Body of pancreas (tissue), 4 donors: ENCODE data around the gene PNMA6E. TPM values are rescaled to one million over a fixed set of nuclear protein-coding genes. Genes with fewer than 3 reads are reported as not detected.

ENCODE experiments used
- ATAC-seq: fragments of 150-250 bp; one replicate; pipeline ENCODE4 v1.9.1; 2016
- DNase-seq, 4 donors: peaks; one replicate each; pipeline ENCODE4 v3.0.0-alpha.2; 2019
- H3K27ac ChIP-seq, 4 donors: fragments of 200-600 bp; sonication (generic); 1 replicate in 3 of 4; 2 replicates in 1 of 4; pipeline versions ENCODE4 v1.5.1 to v1.6.1; 2016 to 2019; ENCODE audit warnings: mild to moderate bottlenecking in 1 of 4, mixed read lengths in 1 of 4, moderate library complexity in 1 of 4
- H3K27me3 ChIP-seq, 2 donors: fragments of 200-600 bp; sonication (generic); one replicate each; pipeline ENCODE4 v1.6.0; 2016; ENCODE audit warnings: mild to moderate bottlenecking in 1 of 2
- H3K36me3 ChIP-seq, 2 donors: fragments of 200-600 bp; sonication (generic); replicated peaks in 1 of 2; 2 replicates each; pipeline ENCODE4 v1.5.1; 2016; ENCODE audit warnings: low read depth in 2 of 2; ENCODE audit not compliant: insufficient read depth in 1 of 2
- H3K4me1 ChIP-seq: fragments of 200-600 bp; sonication (generic); one replicate; pipeline ENCODE4 v1.6.0; 2016
- H3K4me3 ChIP-seq, 2 donors: fragments of 200-600 bp; sonication (generic); 1 replicate in 1 of 2; 2 replicates in 1 of 2; pipeline ENCODE4 v1.5.1; 2016 to 2019
- H3K9me3 ChIP-seq, 3 donors: fragments of 200-600 bp; sonication (generic); 1 replicate in 2 of 3; 2 replicates in 1 of 3; pipeline ENCODE4 v1.5.1; 2016
- POLR2A ChIP-seq, 3 donors: fragments of 450-650 bp; IDR thresholded peaks; one replicate each; pipeline ENCODE4 v1.6.1; 2016; ENCODE audit warnings: antibody characterized with exemption in 3 of 3, mild to moderate bottlenecking in 2 of 3
- WGBS, 2 donors: methylation state at CpG; one replicate each; pipeline ENCODE4 v1.1.5; 2017; 5-methylcytosine and 5-hydroxymethylcytosine counted together
- intact Hi-C: fragments of 100-400 bp; cut with DNase I; formaldehyde crosslinking; loops from one replicate; pipeline ENCODE4 v1.15.1; 2023
- total RNA-seq, 2 donors: library from RNA; depleted of rRNA; stranded (reverse); fragments of >200 nt; gene quantifications; one replicate each; pipeline ENCODE4 v1.1.0, GENCODE V29; 2016
- TF ChIP-seq, protein P1 (sequence below), 7 experiments: fragments of 450-650 bp in 4 of 7; fragments of 200-600 bp in 3 of 7; sonication (generic) in 3 of 7; IDR thresholded peaks; one replicate each; pipeline ENCODE4 v1.5.1; 2016 to 2019; ENCODE audit warnings: antibody characterized with exemption in 7 of 7

PNMA6E gene
- total RNA-seq, 2 donors from 2014 or later: not detected

DNA sequence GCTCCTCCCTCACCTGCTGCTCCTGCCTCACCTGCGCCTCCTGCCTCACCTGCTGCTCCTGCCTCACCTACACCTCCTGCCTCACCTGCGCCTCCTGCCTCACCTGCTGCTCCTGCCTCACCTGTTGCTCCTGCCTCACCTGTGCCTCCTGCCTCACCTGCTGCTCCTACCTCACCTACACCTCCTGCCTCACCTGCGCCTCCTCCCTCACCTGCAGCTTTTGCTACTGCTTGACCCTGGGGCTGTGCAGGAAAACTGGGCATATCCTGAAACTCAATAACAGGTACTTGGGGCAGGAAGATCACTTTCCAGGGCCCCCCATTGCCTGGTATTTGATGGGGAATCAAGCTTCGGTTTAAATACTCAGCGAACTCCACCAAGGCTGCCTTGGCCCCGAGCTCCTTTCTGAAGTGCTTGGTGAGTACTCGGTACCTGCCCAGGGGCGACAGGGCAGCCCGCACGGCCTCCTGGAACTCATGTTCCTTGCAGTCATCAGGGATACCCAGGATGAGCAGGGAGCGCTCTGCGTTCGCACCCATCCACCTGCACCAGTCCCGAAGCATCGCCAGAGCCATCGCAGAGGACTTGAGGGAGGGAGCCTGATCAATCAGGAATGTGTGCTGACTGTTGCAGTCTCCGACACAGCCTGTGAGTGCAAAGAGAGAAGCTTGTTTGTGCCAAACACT is 2.7 kb downstream of the PNMA6E start:
- intact Hi-C loops: no loop called here
- no peaks in the 10 kb centered on the region for H3K4me1 ChIP-seq
- no peak overlapping the region for H3K4me3 ChIP-seq
- H3K9me3 ChIP-seq: no peaks in the 10 kb centered on the region
- H3K27ac ChIP-seq: no peak overlapping the region
- 60 to 64% methylated on average over 10 to 11 of the region's 17 CpGs for WGBS, 2 donors
- DNase-seq: no peak
- no peak for ATAC-seq
- no peaks in the 10 kb centered on the region for H3K27me3 ChIP-seq
- TF ChIP-seq, protein P1, sequence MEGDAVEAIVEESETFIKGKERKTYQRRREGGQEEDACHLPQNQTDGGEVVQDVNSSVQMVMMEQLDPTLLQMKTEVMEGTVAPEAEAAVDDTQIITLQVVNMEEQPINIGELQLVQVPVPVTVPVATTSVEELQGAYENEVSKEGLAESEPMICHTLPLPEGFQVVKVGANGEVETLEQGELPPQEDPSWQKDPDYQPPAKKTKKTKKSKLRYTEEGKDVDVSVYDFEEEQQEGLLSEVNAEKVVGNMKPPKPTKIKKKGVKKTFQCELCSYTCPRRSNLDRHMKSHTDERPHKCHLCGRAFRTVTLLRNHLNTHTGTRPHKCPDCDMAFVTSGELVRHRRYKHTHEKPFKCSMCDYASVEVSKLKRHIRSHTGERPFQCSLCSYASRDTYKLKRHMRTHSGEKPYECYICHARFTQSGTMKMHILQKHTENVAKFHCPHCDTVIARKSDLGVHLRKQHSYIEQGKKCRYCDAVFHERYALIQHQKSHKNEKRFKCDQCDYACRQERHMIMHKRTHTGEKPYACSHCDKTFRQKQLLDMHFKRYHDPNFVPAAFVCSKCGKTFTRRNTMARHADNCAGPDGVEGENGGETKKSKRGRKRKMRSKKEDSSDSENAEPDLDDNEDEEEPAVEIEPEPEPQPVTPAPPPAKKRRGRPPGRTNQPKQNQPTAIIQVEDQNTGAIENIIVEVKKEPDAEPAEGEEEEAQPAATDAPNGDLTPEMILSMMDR (IDR thresholded peaks at IDR 0.05): no peak
- no peak for TF ChIP-seq POLR2A (IDR thresholded peaks at IDR 0.05)
- no peaks in the 10 kb centered on the region for H3K36me3 ChIP-seq

DNA sequence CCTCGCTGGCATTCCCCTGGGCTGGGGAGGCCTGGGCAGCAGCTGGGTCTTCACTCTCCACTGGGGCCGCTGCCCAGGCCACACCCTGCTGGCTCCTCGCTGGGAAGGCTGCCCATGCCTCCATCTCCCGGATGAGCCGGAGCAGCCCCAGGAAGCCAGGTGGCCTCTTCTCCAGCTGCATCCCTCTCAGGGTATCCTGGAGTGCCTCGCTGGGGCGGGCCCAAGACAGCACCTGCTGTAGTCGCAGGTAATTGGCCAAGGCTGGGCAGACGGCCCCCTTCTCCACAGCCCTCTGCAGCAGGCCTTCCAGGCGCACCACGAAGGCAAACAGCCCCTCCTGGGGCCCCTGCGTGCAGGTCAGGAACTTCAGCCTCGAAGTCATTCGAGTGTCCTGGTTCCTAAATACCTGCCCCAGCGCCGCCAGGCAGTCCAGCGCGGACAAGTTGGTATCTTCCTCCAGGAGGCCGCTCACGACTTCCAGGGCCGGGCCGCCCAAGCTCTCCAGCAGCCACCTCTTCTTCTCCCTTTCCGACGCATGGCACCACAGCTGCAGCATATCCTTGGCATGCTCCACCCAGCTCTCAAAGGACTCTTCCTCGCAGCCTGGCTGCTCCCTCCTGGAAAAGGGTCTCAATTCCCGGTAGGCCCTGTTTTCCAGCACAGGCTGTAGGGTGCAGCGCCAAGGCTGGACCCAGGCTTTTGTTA is 3.7 kb downstream of the PNMA6E start:
- DNase-seq (no peak), ATAC-seq (no peak)
- no peak for TF ChIP-seq POLR2A (IDR thresholded peaks at IDR 0.05)
- TF ChIP-seq, protein P1 (IDR thresholded peaks at IDR 0.05): no peak
- Histone ChIP-seq H3K36me3 (no peaks in the 10 kb centered on the region), H3K4me1 (no peaks in the 10 kb centered on the region), H3K4me3 (no peak overlapping the region), H3K27ac (no peak overlapping the region), H3K9me3 (no peaks in the 10 kb centered on the region), H3K27me3 (no peaks in the 10 kb centered on the region)
- intact Hi-C loops: no loop called here
- WGBS, 2 donors: 85 to 88% methylated on average over 10 to 21 of the region's 27 CpGs

DNA sequence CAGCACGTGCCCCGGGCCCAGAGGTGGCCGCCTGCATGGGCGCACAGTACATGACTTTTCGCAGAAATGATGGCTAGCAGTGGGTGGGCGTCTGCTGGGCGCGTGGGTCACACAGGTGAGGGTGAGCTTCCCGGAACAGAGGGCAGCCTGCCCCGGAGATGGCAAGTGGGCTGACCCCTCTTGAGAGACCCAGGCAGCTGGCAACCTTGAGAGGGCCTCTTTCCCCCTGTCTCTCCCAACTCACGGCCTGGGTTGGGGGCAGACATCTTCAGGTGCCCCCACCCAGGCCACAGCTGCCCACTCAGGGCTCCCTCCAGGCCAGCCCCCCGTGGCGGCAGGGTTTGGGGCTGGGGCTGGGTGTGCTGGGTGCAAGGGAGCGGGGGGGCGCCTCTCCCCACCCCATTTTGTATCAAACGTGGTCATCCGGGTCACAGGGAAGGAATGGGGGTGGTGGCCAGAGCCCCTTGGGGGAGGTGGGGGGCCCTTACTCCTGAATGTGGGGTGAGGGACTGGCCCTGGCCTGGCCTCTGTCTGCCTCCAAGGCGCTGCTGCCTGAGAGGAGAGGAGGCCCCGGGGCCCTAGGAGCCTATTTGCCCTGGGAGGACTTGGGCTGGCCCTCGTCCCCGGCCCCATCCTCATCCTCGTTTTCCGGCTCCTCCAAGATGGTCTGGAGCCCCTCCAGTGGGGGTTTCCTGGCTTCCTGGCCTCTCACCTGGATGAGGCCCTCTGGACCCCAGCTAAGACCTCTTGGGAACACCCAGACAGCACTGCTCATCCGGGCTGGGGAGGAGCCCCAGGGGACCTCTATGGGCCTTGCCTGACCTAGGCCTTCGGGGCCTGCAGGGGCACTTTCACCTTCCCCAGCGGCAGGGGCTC is 4.6 kb downstream of the PNMA6E start:
- Histone ChIP-seq H3K9me3 (no peaks in the 10 kb centered on the region), H3K27me3 (no peaks in the 10 kb centered on the region), H3K36me3 (no peaks in the 10 kb centered on the region), H3K4me1 (no peaks in the 10 kb centered on the region), H3K27ac (no peak overlapping the region), H3K4me3 (no peak overlapping the region)
- no peak for TF ChIP-seq POLR2A (IDR thresholded peaks at IDR 0.05)
- TF ChIP-seq, protein P1 (IDR thresholded peaks at IDR 0.05): no peak
- DNase-seq: no peak
- intact Hi-C loops: no loop called here
- no peak for ATAC-seq
- WGBS, 2 donors: 91% methylated on average over 10 of the region's 26 CpGs; no CpG with 5 or more reads in 1 of the 2 donors

DNA sequence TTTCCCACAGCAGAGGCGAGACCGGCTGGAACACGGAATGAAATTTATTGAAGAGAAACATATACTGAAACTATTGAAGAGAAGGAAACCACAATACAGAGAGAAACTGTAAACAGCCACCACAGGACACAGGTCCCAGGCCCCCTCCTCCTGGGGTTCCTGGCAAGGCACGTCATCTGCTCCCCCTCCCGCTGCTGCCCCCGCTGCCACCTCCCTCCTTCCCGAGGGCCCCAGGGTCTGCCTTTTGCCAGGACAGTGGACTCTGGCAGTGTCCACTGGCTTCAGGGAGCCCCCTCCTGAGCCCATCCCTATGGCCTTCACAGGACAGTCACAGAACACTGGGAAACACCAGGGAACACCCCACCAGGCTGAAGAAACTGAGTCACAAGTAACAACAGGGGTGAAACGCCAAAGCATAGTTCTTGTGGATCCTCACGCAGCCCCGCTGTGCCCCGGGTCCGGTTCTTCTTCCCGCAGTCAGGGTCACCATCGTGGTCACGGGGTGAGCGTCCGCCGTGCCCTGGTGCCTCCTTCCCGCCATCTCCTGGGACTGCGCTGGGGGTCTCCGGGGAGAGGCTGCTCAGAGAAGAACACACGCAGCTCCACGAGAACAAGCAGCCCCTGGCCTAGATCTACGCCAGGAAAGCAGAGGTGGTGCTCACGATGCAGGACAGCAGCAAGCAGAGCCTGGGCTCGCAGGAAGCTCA is 5.4 kb downstream of the PNMA6E start:
- ATAC-seq (no peak), DNase-seq (no peak)
- TF ChIP-seq, protein P1 (IDR thresholded peaks at IDR 0.05): no peak
- TF ChIP-seq POLR2A (IDR thresholded peaks at IDR 0.05): no peak
- H3K27ac ChIP-seq: no peak overlapping the region
- H3K36me3 ChIP-seq: no peaks in the 10 kb centered on the region
- no peaks in the 10 kb centered on the region for H3K9me3 ChIP-seq
- H3K27me3 ChIP-seq: no peaks in the 10 kb centered on the region
- no peak overlapping the region for H3K4me3 ChIP-seq
- WGBS, 2 donors: 74 to 91% methylated on average over 3 to 8 of the region's 26 CpGs
- intact Hi-C loops: no loop called here
- no peaks in the 10 kb centered on the region for H3K4me1 ChIP-seq
